Measurements from ENCODE around the gene TESK2.

Gene TESK2

DNA sequence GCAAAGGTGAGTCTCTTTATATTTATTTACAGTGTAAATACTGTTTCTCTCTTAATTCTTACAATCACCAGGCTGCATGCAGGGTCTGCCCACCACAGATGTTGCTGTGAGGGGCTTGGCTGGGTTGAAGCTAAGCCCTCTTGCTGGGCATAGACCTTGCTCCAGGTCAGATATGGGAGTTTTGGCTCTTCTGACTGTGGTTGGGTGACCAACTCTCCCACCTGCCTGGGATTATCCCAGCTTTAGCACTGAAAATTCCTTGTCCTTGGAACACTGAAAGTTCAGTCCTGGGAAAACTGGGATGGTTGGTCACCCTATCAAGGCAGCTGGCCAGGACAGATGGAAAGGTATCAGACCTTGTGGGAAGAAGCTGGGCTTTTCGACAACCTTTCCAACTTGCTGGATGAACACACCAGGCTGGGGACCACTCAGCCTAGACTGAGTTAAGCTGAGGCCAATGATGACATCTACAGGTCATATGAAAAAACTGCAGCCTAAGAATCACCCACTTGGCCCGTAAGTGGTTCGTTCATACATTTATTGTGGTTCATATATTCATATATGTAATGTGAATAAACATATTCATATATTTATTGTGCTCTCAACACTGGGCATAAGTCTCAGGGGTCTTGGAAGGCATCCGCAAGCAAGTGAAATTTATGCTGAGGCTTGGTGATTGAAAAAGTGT is 190.8 kb downstream of the TESK2 start:
- no peak overlapping the region for H3K4me3 ChIP-seq (ENCODE audit: low read length)
- TF ChIP-seq, protein P1, sequence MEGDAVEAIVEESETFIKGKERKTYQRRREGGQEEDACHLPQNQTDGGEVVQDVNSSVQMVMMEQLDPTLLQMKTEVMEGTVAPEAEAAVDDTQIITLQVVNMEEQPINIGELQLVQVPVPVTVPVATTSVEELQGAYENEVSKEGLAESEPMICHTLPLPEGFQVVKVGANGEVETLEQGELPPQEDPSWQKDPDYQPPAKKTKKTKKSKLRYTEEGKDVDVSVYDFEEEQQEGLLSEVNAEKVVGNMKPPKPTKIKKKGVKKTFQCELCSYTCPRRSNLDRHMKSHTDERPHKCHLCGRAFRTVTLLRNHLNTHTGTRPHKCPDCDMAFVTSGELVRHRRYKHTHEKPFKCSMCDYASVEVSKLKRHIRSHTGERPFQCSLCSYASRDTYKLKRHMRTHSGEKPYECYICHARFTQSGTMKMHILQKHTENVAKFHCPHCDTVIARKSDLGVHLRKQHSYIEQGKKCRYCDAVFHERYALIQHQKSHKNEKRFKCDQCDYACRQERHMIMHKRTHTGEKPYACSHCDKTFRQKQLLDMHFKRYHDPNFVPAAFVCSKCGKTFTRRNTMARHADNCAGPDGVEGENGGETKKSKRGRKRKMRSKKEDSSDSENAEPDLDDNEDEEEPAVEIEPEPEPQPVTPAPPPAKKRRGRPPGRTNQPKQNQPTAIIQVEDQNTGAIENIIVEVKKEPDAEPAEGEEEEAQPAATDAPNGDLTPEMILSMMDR (conservative IDR thresholded peaks at IDR 0.05; ENCODE audit: low read length): peak; percentile 82
- DNase-seq (ENCODE audit: low read depth): peak; percentile 75

- no peak overlapping the region for H3K4me3 ChIP-seq (ENCODE audit: low read length)
- TF ChIP-seq, protein P1 (conservative IDR thresholded peaks at IDR 0.05; ENCODE audit: low read length): no peak
- DNase-seq (ENCODE audit: low read depth): no peak
These were observed 191.7 kb downstream of the TESK2 start for GRCh38 chr1:45299296-45299695.

GRCh38 chr1:45297666-45298356 is 193.2 kb downstream of the TESK2 start:
- no peak overlapping the region for H3K4me3 ChIP-seq (ENCODE audit: low read length)
- TF ChIP-seq, protein P1 (conservative IDR thresholded peaks at IDR 0.05; ENCODE audit: low read length): no peak
- no peak for DNase-seq (ENCODE audit: low read depth)

Data from AG10803 (cell line).